GM18519 (cell line): Measurements from ENCODE around the gene WDR82.

Experiments
- ATAC-seq: cut with Tn5 transposase; IDR thresholded peaks from one replicate; pipeline ENCODE4 v1.9.1; 2021; ENCODE audit warnings: mild to moderate bottlenecking, moderate library complexity; ENCODE audit not compliant: unreplicated experiment, low FRiP score

The WDR82 gene

GRCh38 chr3:52240886-52241370, 37.5 kb downstream of the WDR82 start:
- ATAC-seq = no peak

GRCh38 chr3:52240059-52240885, 38.2 kb downstream of the WDR82 start:
- ATAC-seq = no peak

GRCh38 chr3:52238761-52239701, 39.4 kb downstream of the WDR82 start, which contains the start of gene TWF2:
TSS of gene TWF2 (minus strand) at chr3:52239158. CDS start at chr3:52239016, 142 bp downstream.
- ATAC-seq = peak; percentile 58

- no peak for ATAC-seq
These were observed 40.2 kb downstream of the WDR82 start for GRCh38 chr3:52238193-52238760.

- ATAC-seq = no peak
These were observed 40.7 kb downstream of the WDR82 start for GRCh38 chr3:52237657-52238172.

GRCh38 chr3:52237006-52237656, 41.3 kb downstream of the WDR82 start:
- no peak for ATAC-seq

GRCh38 chr3:52236424-52236886, 42.0 kb downstream of the WDR82 start:
- ATAC-seq = no peak

GRCh38 chr3:52234516-52235447, 43.7 kb downstream of the WDR82 start:
- ATAC-seq = no peak

GRCh38 chr3:52233968-52234367, 44.5 kb downstream of the WDR82 start:
- ATAC-seq = no peak

GRCh38 chr3:52233108-52233591, 45.3 kb downstream of the WDR82 start:
- ATAC-seq = no peak

GRCh38 chr3:52232279-52233107, 46.0 kb downstream of the WDR82 start:
- ATAC-seq = no peak

- ATAC-seq = no peak
These were observed 46.8 kb downstream of the WDR82 start for GRCh38 chr3:52231502-52232278.

- ATAC-seq = no peak
These were observed 47.5 kb downstream of the WDR82 start for GRCh38 chr3:52230889-52231499.

- no peak for ATAC-seq
These were observed 48.0 kb downstream of the WDR82 start for GRCh38 chr3:52230461-52230860.

GRCh38 chr3:52229656-52230055, 48.8 kb downstream of the WDR82 start:
- ATAC-seq = no peak

- ATAC-seq = no peak
These were observed 49.6 kb downstream of the WDR82 start for GRCh38 chr3:52228751-52229291.
